H1 (cell line): Measurements from ENCODE around the gene CD68. TPM values are rescaled to one million over a fixed set of nuclear protein-coding genes. Genes with fewer than 3 reads are reported as not detected.

Experiments
- CHD7 ChIP-seq: fragments of 300-600 bp; sonication (generic); IDR thresholded peaks from 2 replicates; pipeline ENCODE4 v1.7.1; 2012; ENCODE audit warnings: low read length, moderate library complexity, mild to moderate bottlenecking, inconsistent platforms; ENCODE audit not compliant: insufficient replicate concordance
- polyA plus RNA-seq, 7 experiments: library from polyadenylated mRNA; depleted of rRNA in 3 of 7; stranded (reverse) in 5 of 7; unstranded in 2 of 7; fragments of >200 nt in 5 of 7; fragments of 200-250 nt in 2 of 7; gene quantifications; 1 replicate in 5 of 7; 2 replicates in 1 of 7; 4 replicates in 1 of 7; pipeline versions ENCODE4 v1.2.1 to v1.2.3, GENCODE V29; 2011 to 2013; ENCODE audit warnings: missing spikeins in 2 of 7, mixed read lengths in 2 of 7
- total RNA-seq: library from RNA; stranded (reverse); fragmentation: NEBNext Ultra II Directional; extraction: Animal tissue kit (Norgen Biotek cat#: 25700); gene quantifications from 2 replicates; pipeline ENCODE4 v1.2.1, GENCODE V29; 2021

Gene CD68
- total and polyA plus RNA-seq, 2 of the 8 experiments (the other 6 are each of a cell fraction or from before 2014, with no cell fraction given), result 0.18 TPM; not detected in 1

DNA sequence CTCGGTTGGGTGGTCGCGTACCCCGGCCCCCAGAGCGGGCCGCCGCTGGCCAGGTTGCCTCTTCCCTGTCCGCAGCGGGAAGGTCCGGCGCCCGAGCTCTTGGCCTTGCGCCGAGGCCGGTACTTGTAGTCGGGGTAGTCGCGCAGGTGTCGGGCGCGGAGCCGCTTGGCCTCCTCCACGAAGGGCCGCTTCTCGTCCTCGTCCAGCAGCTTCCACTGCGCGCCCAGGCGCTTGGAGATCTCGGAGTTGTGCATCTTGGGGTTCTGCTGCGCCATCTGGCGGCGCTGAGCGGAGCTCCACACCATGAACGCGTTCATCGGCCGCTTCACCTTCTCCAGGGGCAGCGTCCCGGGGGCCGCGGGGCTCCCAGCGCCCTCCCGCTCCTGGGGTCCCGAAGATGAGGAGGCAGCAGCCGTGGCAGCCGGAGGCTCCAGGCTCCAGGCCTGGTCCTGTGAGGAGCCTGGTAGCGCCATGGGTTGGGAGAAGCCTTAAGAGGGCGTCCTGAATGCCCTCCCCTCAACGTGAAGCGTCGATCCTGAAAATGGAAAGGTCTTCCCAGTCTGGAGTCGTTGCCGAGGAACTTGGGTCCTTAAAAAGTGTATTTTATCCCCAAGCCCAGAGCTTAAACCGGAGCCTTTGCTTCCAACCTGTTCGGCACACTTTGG, 9.9 kb downstream of the CD68 start (continued):
- TF ChIP-seq CHD7, result no peak
- TF ChIP-seq, all 59 proteins: peak for 14
